ENCODE measurements around the gene DNM2. TPM values are rescaled to one million over a fixed set of nuclear protein-coding genes. Genes with fewer than 3 reads are reported as not detected.
A peak's percentile ranks its signal among the peaks of the same experiment; 100 is the strongest.

DNM2 gene
- total and polyA plus RNA-seq, 2 of the 13 experiments (the other 11 are each of a cell fraction or from before 2014, with no cell fraction given), result 41.7 to 59.8 TPM

DNA sequence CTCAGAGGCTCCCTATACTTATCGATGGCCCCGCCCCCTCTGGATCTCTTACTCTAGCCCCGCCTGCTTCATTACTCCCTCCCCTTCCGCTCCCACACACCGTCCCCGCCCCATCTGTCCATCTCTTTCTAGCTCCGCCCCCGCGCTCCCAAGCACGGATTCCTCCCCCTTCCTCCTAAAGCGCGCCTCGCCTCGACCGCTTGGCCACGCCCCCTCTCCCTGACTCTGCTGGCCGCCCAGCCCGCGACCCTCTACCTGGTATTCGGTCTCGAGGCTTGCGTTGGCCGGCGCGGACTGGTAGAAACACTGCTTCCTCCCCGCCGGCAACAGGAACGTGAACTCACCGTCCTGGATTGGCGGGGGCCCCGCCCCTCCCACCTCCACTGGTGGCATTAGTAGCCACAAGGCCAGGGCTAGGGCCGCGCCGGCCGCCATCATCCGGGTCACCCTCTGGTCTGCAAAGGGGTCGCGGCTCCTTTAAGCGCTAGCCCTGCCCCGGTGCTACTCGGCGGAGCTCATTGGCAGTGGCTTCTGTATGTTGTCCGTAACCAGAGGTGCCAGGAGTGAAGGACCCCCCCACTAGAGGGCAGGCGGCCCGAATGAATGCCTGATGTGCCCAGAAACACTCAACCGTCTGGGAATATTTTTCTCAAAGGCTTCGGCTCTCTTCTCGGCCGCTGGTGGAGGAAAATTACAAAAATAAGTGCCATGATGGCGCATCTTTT, 118.0 kb downstream of the DNM2 start, which contains the start of gene TMED1 (continued):
- TF ChIP-seq, protein P1, sequence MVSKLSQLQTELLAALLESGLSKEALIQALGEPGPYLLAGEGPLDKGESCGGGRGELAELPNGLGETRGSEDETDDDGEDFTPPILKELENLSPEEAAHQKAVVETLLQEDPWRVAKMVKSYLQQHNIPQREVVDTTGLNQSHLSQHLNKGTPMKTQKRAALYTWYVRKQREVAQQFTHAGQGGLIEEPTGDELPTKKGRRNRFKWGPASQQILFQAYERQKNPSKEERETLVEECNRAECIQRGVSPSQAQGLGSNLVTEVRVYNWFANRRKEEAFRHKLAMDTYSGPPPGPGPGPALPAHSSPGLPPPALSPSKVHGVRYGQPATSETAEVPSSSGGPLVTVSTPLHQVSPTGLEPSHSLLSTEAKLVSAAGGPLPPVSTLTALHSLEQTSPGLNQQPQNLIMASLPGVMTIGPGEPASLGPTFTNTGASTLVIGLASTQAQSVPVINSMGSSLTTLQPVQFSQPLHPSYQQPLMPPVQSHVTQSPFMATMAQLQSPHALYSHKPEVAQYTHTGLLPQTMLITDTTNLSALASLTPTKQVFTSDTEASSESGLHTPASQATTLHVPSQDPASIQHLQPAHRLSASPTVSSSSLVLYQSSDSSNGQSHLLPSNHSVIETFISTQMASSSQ (IDR thresholded peaks at IDR 0.05; ENCODE audit: low read depth), result no peak
- TF ChIP-seq, protein P1 (CRISPR knock-in tag; IDR thresholded peaks at IDR 0.05; ENCODE audit: borderline replicate concordance), result peak; percentile 56
- TF ChIP-seq ZNF614 (CRISPR knock-in tag; IDR thresholded peaks at IDR 0.05; ENCODE audit: borderline replicate concordance) (no peak), ZNF616 (CRISPR knock-in tag; IDR thresholded peaks at IDR 0.05; ENCODE audit: low read depth) (no peak), ZBTB8A (CRISPR knock-in tag; IDR thresholded peaks at IDR 0.05; ENCODE audit: borderline replicate concordance, low read depth) (peak; percentile 78; the same call in 1 of the 2 replicates), MED8 (CRISPR knock-in tag; IDR thresholded peaks at IDR 0.05; ENCODE audit: insufficient replicate concordance) (no peak), NKX3-1 (CRISPR knock-in tag; IDR thresholded peaks at IDR 0.05) (no peak), SMAD1 (CRISPR knock-in tag; IDR thresholded peaks at IDR 0.05; ENCODE audit: borderline replicate concordance, low read depth) (0 out of 2 replicates have a peak, but pooled peaks have one; percentile 42)
- TF ChIP-seq, protein P2, sequence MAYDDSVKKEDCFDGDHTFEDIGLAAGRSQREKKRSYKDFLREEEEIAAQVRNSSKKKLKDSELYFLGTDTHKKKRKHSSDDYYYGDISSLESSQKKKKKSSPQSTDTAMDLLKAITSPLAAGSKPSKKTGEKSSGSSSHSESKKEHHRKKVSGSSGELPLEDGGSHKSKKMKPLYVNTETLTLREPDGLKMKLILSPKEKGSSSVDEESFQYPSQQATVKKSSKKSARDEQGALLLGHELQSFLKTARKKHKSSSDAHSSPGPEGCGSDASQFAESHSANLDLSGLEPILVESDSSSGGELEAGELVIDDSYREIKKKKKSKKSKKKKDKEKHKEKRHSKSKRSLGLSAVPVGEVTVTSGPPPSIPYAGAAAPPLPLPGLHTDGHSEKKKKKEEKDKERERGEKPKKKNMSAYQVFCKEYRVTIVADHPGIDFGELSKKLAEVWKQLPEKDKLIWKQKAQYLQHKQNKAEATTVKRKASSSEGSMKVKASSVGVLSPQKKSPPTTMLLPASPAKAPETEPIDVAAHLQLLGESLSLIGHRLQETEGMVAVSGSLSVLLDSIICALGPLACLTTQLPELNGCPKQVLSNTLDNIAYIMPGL (CRISPR knock-in tag; IDR thresholded peaks at IDR 0.05; ENCODE audit: borderline replicate concordance in 1 of 2, low read depth in 1 of 2), result peak; percentile 53; a peak in 3 of 4 replicates
- TF ChIP-seq, protein P3, sequence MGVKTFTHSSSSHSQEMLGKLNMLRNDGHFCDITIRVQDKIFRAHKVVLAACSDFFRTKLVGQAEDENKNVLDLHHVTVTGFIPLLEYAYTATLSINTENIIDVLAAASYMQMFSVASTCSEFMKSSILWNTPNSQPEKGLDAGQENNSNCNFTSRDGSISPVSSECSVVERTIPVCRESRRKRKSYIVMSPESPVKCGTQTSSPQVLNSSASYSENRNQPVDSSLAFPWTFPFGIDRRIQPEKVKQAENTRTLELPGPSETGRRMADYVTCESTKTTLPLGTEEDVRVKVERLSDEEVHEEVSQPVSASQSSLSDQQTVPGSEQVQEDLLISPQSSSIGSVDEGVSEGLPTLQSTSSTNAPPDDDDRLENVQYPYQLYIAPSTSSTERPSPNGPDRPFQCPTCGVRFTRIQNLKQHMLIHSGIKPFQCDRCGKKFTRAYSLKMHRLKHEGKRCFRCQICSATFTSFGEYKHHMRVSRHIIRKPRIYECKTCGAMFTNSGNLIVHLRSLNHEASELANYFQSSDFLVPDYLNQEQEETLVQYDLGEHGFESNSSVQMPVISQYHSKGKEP (CRISPR knock-in tag; IDR thresholded peaks at IDR 0.05), result no peak
- TF ChIP-seq, protein P4, sequence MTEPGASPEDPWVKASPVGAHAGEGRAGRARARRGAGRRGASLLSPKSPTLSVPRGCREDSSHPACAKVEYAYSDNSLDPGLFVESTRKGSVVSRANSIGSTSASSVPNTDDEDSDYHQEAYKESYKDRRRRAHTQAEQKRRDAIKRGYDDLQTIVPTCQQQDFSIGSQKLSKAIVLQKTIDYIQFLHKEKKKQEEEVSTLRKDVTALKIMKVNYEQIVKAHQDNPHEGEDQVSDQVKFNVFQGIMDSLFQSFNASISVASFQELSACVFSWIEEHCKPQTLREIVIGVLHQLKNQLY (CRISPR knock-in tag; IDR thresholded peaks at IDR 0.05), result no peak
- TF ChIP-seq, protein P5, sequence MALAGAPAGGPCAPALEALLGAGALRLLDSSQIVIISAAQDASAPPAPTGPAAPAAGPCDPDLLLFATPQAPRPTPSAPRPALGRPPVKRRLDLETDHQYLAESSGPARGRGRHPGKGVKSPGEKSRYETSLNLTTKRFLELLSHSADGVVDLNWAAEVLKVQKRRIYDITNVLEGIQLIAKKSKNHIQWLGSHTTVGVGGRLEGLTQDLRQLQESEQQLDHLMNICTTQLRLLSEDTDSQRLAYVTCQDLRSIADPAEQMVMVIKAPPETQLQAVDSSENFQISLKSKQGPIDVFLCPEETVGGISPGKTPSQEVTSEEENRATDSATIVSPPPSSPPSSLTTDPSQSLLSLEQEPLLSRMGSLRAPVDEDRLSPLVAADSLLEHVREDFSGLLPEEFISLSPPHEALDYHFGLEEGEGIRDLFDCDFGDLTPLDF (CRISPR knock-in tag; IDR thresholded peaks at IDR 0.05), result no peak

All from HepG2 (cell line).